Endodermal cell (in vitro differentiated cells): ENCODE data around the gene ZBTB4. TPM values are rescaled to one million over a fixed set of nuclear protein-coding genes. Genes with fewer than 3 reads are reported as not detected.
"Not testable (repeated sequence)": the region's sequence is repeated elsewhere in the genome, so short reads cannot be mapped to it uniquely, and the experiment has no call there.

Experiments used
- DNase-seq: peaks from one replicate; pipeline ENCODE4 v3.0.0-alpha.2; 2017
- H3K27ac ChIP-seq: 2 replicates; pipeline ENCODE4 v1.5.1; 2013; ENCODE audit warnings: mild to moderate bottlenecking, low read depth, low read length, moderate library complexity
- H3K27me3 ChIP-seq: 2 replicates; pipeline ENCODE4 v1.6.1; 2013; ENCODE audit warnings: mild to moderate bottlenecking, low read length, moderate library complexity; ENCODE audit not compliant: insufficient read depth, control insufficient read depth, poor library complexity, severe bottlenecking
- H3K36me3 ChIP-seq: 2 replicates; pipeline ENCODE4 v1.7.0; 2013; ENCODE audit warnings: mild to moderate bottlenecking, low read length, moderate library complexity; ENCODE audit not compliant: control insufficient read depth, insufficient read depth
- H3K4me1 ChIP-seq: one replicate; pipeline ENCODE4 v1.7.0; 2013; ENCODE audit warnings: low read length; ENCODE audit not compliant: control insufficient read depth, insufficient read depth
- H3K4me3 ChIP-seq: 2 replicates; pipeline ENCODE4 v1.5.1; 2013; ENCODE audit warnings: mild to moderate bottlenecking, low read length, moderate library complexity
- H3K9ac ChIP-seq: 2 replicates; pipeline ENCODE4 v1.6.1; 2013; ENCODE audit warnings: mild to moderate bottlenecking, low read length, moderate library complexity; ENCODE audit not compliant: poor library complexity, severe bottlenecking; ENCODE audit errors: extremely low read depth
- H3K9me3 ChIP-seq: 2 replicates; pipeline ENCODE4 v1.6.1; 2013; ENCODE audit warnings: mild to moderate bottlenecking, low read length, moderate library complexity; ENCODE audit not compliant: control insufficient read depth
- H3K27ac Mint-ChIP-seq: 2 replicates; pipeline ENCODE4 v1.8.0; 2020; ENCODE audit warnings: mixed read lengths
- H3K27me3 Mint-ChIP-seq: 2 replicates; pipeline ENCODE4 v1.8.0; 2021; ENCODE audit warnings: mild to moderate bottlenecking, mixed read lengths; ENCODE audit not compliant: insufficient read depth
- H3K36me3 Mint-ChIP-seq: 2 replicates; pipeline ENCODE4 v1.8.0; 2020; ENCODE audit warnings: low read depth, mixed read lengths
- H3K4me1 Mint-ChIP-seq: 2 replicates; pipeline ENCODE4 v1.8.0; 2020; ENCODE audit warnings: mixed read lengths
- H3K4me3 Mint-ChIP-seq: 2 replicates; pipeline ENCODE4 v1.8.0; 2020; ENCODE audit warnings: mild to moderate bottlenecking, moderate library complexity, mixed read lengths
- H3K9me3 Mint-ChIP-seq: 2 replicates; pipeline ENCODE4 v1.8.0; 2020; ENCODE audit warnings: mild to moderate bottlenecking, mixed read lengths
- WGBS, 2 experiments: methylation state at CpG; one replicate each; pipeline versions ENCODE4 v1.1.5 to v1.1.7; 2013; ENCODE audit warnings: missing lambda C conversion rate in 2 of 2, mixed read lengths in 1 of 2; ENCODE audit not compliant: insufficient coverage in 1 of 2, insufficient read length in 1 of 2; 5-methylcytosine and 5-hydroxymethylcytosine counted together
- total RNA-seq, 2 donors: library from RNA; stranded (reverse); fragmentation: NEBNext Ultra II Directional in 1 of 2; extraction: Animal tissue kit (Norgen Biotek cat#: 25700) in 1 of 2; gene quantifications; 2 replicates in 1 of 2; 3 replicates in 1 of 2; pipeline ENCODE4 v1.2.1, GENCODE V29; 2021
- TF ChIP-seq, protein P1 (sequence below): fragments of 200-600 bp; sonication (generic); conservative IDR thresholded peaks from 2 replicates; pipeline ENCODE4 v1.5.0; 2021; ENCODE audit warnings: antibody characterized with exemption, mild to moderate bottlenecking

ZBTB4 gene
- total RNA-seq, 2 donors from 2014 or later: 18.8 to 25.5 TPM

DNA sequence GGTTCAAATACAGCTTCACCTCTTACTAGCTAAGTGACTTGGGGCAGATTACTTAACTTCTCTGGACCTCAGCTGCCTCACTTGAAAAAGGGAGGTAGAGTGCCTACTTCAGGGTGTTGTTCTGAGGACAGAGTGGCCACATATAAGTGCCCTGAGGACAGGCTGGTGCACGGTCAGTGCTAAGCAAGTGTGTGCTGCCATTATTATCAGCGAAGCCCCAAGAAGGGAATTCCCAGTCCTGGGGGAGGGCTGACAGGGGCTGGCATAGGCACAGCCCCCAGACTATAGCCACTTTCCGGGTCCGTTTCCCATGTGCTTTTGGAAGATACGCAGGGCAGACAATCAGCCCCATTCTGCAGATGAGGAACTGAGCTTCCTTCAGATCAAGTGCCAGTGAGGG, 2.5 kb downstream of the ZBTB4 start:
- no peaks in the 10 kb centered on the region for H3K9me3 Mint-ChIP-seq
- Histone ChIP-seq H3K27ac (no peak overlapping the region), H3K9me3 (no peaks in the 10 kb centered on the region), H3K27me3 (no peaks in the 10 kb centered on the region), H3K36me3 (no peaks in the 10 kb centered on the region), H3K9ac (no peak overlapping the region), H3K4me1 (peaks cover 15% of the 10 kb centered on the region), H3K4me3 (no peak overlapping the region)
- H3K27ac Mint-ChIP-seq: no peak overlapping the region
- H3K4me3 Mint-ChIP-seq: no peak overlapping the region
- peaks cover 31% of the 10 kb centered on the region for H3K4me1 Mint-ChIP-seq
- H3K27me3 Mint-ChIP-seq: no peaks in the 10 kb centered on the region
- no peak for DNase-seq
- peaks cover 4% of the 10 kb centered on the region for H3K36me3 Mint-ChIP-seq
- WGBS, 2 experiments: 91 to 96% methylated on average over 5 of the region's 5 CpGs
- TF ChIP-seq, protein P1, sequence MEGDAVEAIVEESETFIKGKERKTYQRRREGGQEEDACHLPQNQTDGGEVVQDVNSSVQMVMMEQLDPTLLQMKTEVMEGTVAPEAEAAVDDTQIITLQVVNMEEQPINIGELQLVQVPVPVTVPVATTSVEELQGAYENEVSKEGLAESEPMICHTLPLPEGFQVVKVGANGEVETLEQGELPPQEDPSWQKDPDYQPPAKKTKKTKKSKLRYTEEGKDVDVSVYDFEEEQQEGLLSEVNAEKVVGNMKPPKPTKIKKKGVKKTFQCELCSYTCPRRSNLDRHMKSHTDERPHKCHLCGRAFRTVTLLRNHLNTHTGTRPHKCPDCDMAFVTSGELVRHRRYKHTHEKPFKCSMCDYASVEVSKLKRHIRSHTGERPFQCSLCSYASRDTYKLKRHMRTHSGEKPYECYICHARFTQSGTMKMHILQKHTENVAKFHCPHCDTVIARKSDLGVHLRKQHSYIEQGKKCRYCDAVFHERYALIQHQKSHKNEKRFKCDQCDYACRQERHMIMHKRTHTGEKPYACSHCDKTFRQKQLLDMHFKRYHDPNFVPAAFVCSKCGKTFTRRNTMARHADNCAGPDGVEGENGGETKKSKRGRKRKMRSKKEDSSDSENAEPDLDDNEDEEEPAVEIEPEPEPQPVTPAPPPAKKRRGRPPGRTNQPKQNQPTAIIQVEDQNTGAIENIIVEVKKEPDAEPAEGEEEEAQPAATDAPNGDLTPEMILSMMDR: no peak

DNA sequence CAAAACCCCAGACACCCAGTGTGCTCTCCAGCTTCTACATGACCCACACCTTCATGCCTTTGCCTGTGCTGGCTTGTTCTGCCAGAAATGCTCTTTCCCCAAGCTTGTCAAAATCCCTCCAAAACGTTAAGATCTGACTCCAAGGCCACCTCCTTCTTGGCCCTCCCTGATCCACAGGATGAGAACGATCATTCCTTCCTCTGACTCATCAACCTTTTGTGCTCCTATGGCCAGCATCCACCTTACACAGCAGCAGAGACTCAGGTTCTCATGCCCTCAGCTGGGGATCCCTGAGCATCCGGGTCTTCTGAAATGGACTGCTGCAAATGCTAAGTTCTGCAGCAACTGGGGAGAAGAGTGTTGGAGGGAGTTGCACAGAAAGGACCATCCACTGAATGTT, 2.9 kb downstream of the ZBTB4 start:
- no peaks in the 10 kb centered on the region for H3K36me3 ChIP-seq
- Mint-ChIP-seq H3K27me3 (no peaks in the 10 kb centered on the region), H3K36me3 (peaks cover 4% of the 10 kb centered on the region), H3K27ac (peak overlapping the region; percentile 41), H3K4me3 (no peak overlapping the region), H3K9me3 (no peaks in the 10 kb centered on the region), H3K4me1 (peaks cover 28% of the 10 kb centered on the region)
- peaks cover 15% of the 10 kb centered on the region for H3K4me1 ChIP-seq
- H3K27me3 ChIP-seq: no peaks in the 10 kb centered on the region
- H3K9me3 ChIP-seq: no peaks in the 10 kb centered on the region
- DNase-seq: peak; percentile 63
- no peak overlapping the region for H3K9ac ChIP-seq
- no peak overlapping the region for H3K4me3 ChIP-seq
- 62 to 63% methylated on average over 3 of the region's 3 CpGs for whole genome bisulfite sequencing, 2 experiments
- H3K27ac ChIP-seq: no peak overlapping the region
- TF ChIP-seq, protein P1: no peak

DNA sequence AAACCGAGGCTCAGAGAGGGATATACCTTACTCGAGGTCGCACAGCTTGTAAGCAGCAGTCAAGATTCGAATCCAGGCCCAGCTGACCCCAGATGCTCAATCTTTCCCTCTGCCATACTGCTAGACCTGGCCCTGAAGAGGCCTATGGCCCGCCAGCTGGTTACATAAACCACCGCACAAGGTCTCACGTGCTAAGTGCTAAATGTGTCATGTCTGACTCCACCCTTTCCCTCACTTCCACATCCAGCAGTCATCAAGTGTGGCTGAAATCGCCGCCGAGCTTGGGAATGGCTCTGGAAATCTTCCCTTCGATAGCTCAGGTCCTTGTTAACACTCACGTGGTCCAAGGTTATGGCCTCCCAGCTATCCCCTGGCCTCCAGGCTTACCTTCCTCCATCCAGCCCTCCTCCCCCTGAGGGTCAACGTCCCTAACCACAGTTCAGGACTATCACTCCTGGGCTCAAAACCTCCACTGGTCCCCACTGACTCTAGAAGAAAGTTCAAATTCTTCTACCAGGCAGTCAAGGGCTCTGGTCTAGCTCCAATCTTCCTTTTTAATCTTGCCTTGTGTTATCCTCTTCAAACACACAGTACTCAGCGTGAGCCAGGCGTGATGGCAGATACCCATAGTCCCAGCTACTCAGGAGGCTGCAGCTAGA, 3.5 kb downstream of the ZBTB4 start:
- Mint-ChIP-seq H3K27ac (peak overlapping the region; percentile 41), H3K4me3 (no peak overlapping the region), H3K36me3 (peaks cover 4% of the 10 kb centered on the region), H3K9me3 (no peaks in the 10 kb centered on the region), H3K4me1 (peaks cover 24% of the 10 kb centered on the region), H3K27me3 (no peaks in the 10 kb centered on the region)
- H3K36me3 ChIP-seq: no peaks in the 10 kb centered on the region
- TF ChIP-seq, protein P1: no peak
- H3K4me1 ChIP-seq: peaks cover 15% of the 10 kb centered on the region
- H3K9me3 ChIP-seq: no peaks in the 10 kb centered on the region
- no peaks in the 10 kb centered on the region for H3K27me3 ChIP-seq
- H3K9ac ChIP-seq: no peak overlapping the region
- DNase-seq: no peak
- WGBS, 2 experiments: 92 to 96% methylated on average over 12 to 15 of the region's 15 CpGs
- no peak overlapping the region for H3K4me3 ChIP-seq
- no peak overlapping the region for H3K27ac ChIP-seq

DNA sequence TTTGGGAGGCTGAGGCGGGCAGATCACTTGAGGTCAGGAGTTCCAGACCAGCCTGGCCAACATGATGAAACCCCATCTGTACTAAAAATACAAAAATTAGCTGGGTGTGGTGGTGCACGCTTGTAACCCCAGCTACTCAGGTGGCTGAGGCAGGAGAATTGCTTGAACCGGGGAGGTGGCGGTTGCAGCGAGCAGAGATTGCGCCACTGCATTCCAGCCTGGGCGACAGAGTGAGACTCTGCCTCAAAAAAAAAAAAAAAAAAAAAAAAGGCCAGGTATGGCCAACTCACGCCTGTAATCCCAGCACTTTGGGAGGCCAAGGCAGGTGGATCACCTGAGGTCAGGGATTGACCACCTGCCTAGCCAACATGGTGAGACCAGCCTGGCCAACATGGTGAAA, 4.7 kb downstream of the ZBTB4 start:
- not testable (repeated sequence) for H3K27me3 ChIP-seq, H3K27me3 Mint-ChIP-seq, H3K27ac Mint-ChIP-seq, H3K9me3 ChIP-seq, H3K4me3 ChIP-seq, H3K36me3 Mint-ChIP-seq, H3K36me3 ChIP-seq, H3K9ac ChIP-seq, H3K4me3 Mint-ChIP-seq, H3K9me3 Mint-ChIP-seq, DNase-seq, H3K27ac ChIP-seq
- H3K4me1 Mint-ChIP-seq: peaks cover 19% of the 10 kb centered on the region
- H3K4me1 ChIP-seq: peaks cover 13% of the 10 kb centered on the region
- 89 to 93% methylated on average over 5 to 8 of the region's 8 CpGs for WGBS, 2 experiments
